K562 (cell line): ENCODE data around the gene IFT172.

ENCODE experiments used
- ATF1 ChIP-seq, 2 experiments: fragments of 450-650 bp in 1 of 2; IDR thresholded peaks; 2 replicates each; pipeline ENCODE4 v1.6.1; 2016; ENCODE audit warnings: missing compliant biosample characterization in 1 of 2, missing genetic modification characterization in 1 of 2
- CBFB ChIP-seq: sonication (generic); formaldehyde crosslinking; IDR thresholded peaks from 2 replicates; pipeline ENCODE4 v1.4.0; 2020; ENCODE audit warnings: mild to moderate bottlenecking, missing genetic modification reagents
- CTCF ChIP-seq, 3 experiments: IDR thresholded peaks in 2 of 3; conservative IDR thresholded peaks in 1 of 3; 2 replicates each; pipeline ENCODE4 v1.5.1; 2011 to 2012; ENCODE audit warnings: low read length in 3 of 3, mild to moderate bottlenecking in 3 of 3, control low read depth in 2 of 3, improper control_type of control experiment in 1 of 3, inconsistent platforms in 1 of 3, low read depth in 1 of 3, mixed read lengths in 1 of 3, moderate library complexity in 1 of 3; ENCODE audit not compliant: insufficient read depth in 2 of 3
- EP300 ChIP-seq: IDR thresholded peaks from 2 replicates; pipeline ENCODE4 v1.6.1; 2012; ENCODE audit warnings: low read length, improper control_type of control experiment
- EZH2 ChIP-seq: IDR thresholded peaks from 2 replicates; pipeline ENCODE4 v1.6.1; 2012; ENCODE audit warnings: low read depth, mild to moderate bottlenecking, inconsistent platforms, low read length, borderline replicate concordance
- JUNB ChIP-seq: fragments of 450-650 bp; formaldehyde crosslinking; conservative IDR thresholded peaks from 2 replicates; pipeline ENCODE4 v1.4.0; 2020; ENCODE audit warnings: mild to moderate bottlenecking
- KDM5B ChIP-seq: fragments of 200-600 bp; sonication (generic); IDR thresholded peaks from 2 replicates; pipeline ENCODE4 v1.6.1; 2012; ENCODE audit warnings: low read depth, mild to moderate bottlenecking, moderate library complexity, low read length, control low read depth, inconsistent platforms; ENCODE audit not compliant: insufficient replicate concordance
- POLR2AphosphoS5 ChIP-seq: IDR thresholded peaks from 2 replicates; pipeline ENCODE4 v1.6.1; 2011; ENCODE audit warnings: mild to moderate bottlenecking, low read depth, low read length, moderate library complexity; ENCODE audit not compliant: control insufficient read depth, insufficient read depth
- SRF ChIP-seq, 2 experiments: fragments of 250-450, 450-650 bp in 1 of 2; sonication (Bioruptor Pico) in 1 of 2; sonication (generic) in 1 of 2; formaldehyde crosslinking; IDR thresholded peaks; 2 replicates each; pipeline versions ENCODE4 v1.5.0 to v1.5.1; 2020 to 2022; ENCODE audit warnings: mild to moderate bottlenecking in 1 of 2, missing genetic modification reagents in 1 of 2
- ZNF280B ChIP-seq: fragments of 250-450 bp; sonication (Bioruptor Pico); IDR thresholded peaks from 2 replicates; pipeline ENCODE4 v1.5.1; 2021; ENCODE audit warnings: mild to moderate bottlenecking
- ZNF354B ChIP-seq: fragments of 250-450 bp; sonication (Bioruptor Pico); IDR thresholded peaks from 2 replicates; pipeline ENCODE4 v1.4.0; 2020

GRCh38 chr2:27506587-27506986 is 17.0 kb upstream of the IFT172 start:
- TF ChIP-seq CBFB (no peak), ZNF280B (no peak), ZNF354B (CRISPR knock-in tag) (no peak), ATF1 (CRISPR knock-in tag; IDR thresholded peaks at IDR 0.05) (no peak), ATF1 (tag; IDR thresholded peaks at IDR 0.05) (no peak), SRF (CRISPR knock-in tag; IDR thresholded peaks at IDR 0.05) (no peak), CTCF (IDR thresholded peaks at IDR 0.05 in 2 of 3, conservative IDR thresholded peaks at IDR 0.05 in 1 of 3; ENCODE audit: insufficient read depth in 2 of 3, low read depth in 1 of 3, low read length in 3 of 3) (no peak), POLR2AphosphoS5 (no peak), KDM5B (no peak), EP300 (no peak), JUNB (no peak), EZH2 (no peak)
